ENCODE measurements around the gene B3GAT1.
A peak's percentile ranks its signal among the peaks of the same experiment; 100 is the strongest.

The B3GAT1 gene

DNA sequence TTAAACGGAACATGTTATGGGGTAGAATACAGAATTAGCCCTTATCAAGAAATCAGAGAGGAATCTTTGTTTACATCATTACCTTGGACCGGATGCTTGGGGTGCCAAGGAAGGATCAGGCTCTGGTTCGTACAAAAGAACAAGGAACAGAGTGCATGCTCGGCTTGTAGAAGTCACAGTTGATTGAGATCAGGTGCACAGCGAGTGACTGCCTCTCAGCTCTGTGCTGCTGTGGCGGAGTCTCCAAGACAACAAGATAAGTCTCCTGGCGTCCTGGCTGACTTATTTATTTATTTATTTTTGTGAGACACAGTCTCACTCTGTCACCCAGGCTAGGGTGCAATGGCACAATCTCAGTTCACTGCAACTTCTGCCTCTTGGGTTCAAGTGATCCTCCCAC is 48.5 kb downstream of the B3GAT1 start:
- H2AFZ ChIP-seq (ENCODE audit: low read depth, low read length), result no peak overlapping the region
- H4K20me1 ChIP-seq (ENCODE audit: insufficient read depth, low read length), result peaks cover 3% of the 10 kb centered on the region; the same call in 1 of the 2 replicates
- TF ChIP-seq, protein P1, sequence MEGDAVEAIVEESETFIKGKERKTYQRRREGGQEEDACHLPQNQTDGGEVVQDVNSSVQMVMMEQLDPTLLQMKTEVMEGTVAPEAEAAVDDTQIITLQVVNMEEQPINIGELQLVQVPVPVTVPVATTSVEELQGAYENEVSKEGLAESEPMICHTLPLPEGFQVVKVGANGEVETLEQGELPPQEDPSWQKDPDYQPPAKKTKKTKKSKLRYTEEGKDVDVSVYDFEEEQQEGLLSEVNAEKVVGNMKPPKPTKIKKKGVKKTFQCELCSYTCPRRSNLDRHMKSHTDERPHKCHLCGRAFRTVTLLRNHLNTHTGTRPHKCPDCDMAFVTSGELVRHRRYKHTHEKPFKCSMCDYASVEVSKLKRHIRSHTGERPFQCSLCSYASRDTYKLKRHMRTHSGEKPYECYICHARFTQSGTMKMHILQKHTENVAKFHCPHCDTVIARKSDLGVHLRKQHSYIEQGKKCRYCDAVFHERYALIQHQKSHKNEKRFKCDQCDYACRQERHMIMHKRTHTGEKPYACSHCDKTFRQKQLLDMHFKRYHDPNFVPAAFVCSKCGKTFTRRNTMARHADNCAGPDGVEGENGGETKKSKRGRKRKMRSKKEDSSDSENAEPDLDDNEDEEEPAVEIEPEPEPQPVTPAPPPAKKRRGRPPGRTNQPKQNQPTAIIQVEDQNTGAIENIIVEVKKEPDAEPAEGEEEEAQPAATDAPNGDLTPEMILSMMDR (IDR thresholded peaks at IDR 0.05; ENCODE audit: borderline replicate concordance, extremely low read depth, low read length, poor library complexity, severe bottlenecking), result no peak
- no peak for TF ChIP-seq EZH2 (IDR thresholded peaks at IDR 0.05; ENCODE audit: borderline replicate concordance, low read depth, low read length, severe bottlenecking)
- H3K27me3 ChIP-seq (ENCODE audit: insufficient read depth, low read length, poor library complexity), result no peaks in the 10 kb centered on the region
- no peak overlapping the region for H3K4me2 ChIP-seq (ENCODE audit: insufficient read depth, low read length)
- ATAC-seq (ENCODE audit: insufficient read depth, low read depth) (no peak), DNase-seq (peak; percentile 15)
- H3K79me2 ChIP-seq (ENCODE audit: insufficient read depth, low read length), result no peaks in the 10 kb centered on the region
- no peak overlapping the region for H3K9ac ChIP-seq (ENCODE audit: low read depth, low read length)
- no peak overlapping the region for H3K27ac ChIP-seq (ENCODE audit: low read length)
- 0 out of 2 replicates have a peak, but pooled peaks cover 1% of the 10 kb centered on the region for H3K36me3 ChIP-seq (ENCODE audit: insufficient read depth, low read length)
- H3K4me3 ChIP-seq (ENCODE audit: low read depth in 1 of 2, low read length in 2 of 2), result no peak overlapping the region
- no peaks in the 10 kb centered on the region for H3K9me3 ChIP-seq (ENCODE audit: insufficient read depth, low read length, severe bottlenecking)
- H3K4me1 ChIP-seq (ENCODE audit: insufficient read depth, low read length), result peaks cover 27% of the 10 kb centered on the region

DNA sequence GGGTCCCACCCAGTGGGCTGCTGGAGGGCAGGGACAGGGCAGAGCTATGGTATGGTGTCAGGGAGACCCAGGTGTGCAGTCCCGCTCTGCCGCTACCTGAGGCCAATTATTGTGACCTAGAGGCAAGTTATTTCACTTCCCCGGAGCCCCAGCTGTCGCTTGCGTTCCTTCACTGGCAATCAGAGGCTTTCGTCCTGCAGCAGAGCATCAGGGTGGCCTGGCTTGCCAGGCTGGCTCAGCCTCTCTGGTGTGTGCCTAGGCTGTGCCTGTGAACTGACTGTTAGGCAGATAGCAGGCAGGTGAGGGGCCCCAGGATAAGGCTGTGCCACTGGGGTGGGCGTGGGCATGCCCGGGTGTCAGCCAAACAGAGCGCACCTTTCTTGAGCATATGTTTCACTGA is 48.9 kb downstream of the B3GAT1 start:
- Histone ChIP-seq H3K27ac (ENCODE audit: low read length) (no peak overlapping the region), H3K9me3 (ENCODE audit: insufficient read depth, low read length, severe bottlenecking) (no peaks in the 10 kb centered on the region), H3K27me3 (ENCODE audit: insufficient read depth, low read length, poor library complexity) (no peaks in the 10 kb centered on the region), H2AFZ (ENCODE audit: low read depth, low read length) (no peak overlapping the region), H3K79me2 (ENCODE audit: insufficient read depth, low read length) (no peaks in the 10 kb centered on the region), H3K4me2 (ENCODE audit: insufficient read depth, low read length) (no peak overlapping the region), H4K20me1 (ENCODE audit: insufficient read depth, low read length) (peaks cover 3% of the 10 kb centered on the region; the same call in 1 of the 2 replicates), H3K36me3 (ENCODE audit: insufficient read depth, low read length) (no peaks in the 10 kb centered on the region), H3K4me1 (ENCODE audit: insufficient read depth, low read length) (peaks cover 27% of the 10 kb centered on the region), H3K4me3 (ENCODE audit: low read depth in 1 of 2, low read length in 2 of 2) (no peak overlapping the region), H3K9ac (ENCODE audit: low read depth, low read length) (no peak overlapping the region)
- TF ChIP-seq EZH2 (IDR thresholded peaks at IDR 0.05; ENCODE audit: borderline replicate concordance, low read depth, low read length, severe bottlenecking), result no peak
- TF ChIP-seq, protein P1 (IDR thresholded peaks at IDR 0.05; ENCODE audit: borderline replicate concordance, extremely low read depth, low read length, poor library complexity, severe bottlenecking), result no peak
- no peak for DNase-seq
- ATAC-seq (ENCODE audit: insufficient read depth, low read depth), result no peak

DNA sequence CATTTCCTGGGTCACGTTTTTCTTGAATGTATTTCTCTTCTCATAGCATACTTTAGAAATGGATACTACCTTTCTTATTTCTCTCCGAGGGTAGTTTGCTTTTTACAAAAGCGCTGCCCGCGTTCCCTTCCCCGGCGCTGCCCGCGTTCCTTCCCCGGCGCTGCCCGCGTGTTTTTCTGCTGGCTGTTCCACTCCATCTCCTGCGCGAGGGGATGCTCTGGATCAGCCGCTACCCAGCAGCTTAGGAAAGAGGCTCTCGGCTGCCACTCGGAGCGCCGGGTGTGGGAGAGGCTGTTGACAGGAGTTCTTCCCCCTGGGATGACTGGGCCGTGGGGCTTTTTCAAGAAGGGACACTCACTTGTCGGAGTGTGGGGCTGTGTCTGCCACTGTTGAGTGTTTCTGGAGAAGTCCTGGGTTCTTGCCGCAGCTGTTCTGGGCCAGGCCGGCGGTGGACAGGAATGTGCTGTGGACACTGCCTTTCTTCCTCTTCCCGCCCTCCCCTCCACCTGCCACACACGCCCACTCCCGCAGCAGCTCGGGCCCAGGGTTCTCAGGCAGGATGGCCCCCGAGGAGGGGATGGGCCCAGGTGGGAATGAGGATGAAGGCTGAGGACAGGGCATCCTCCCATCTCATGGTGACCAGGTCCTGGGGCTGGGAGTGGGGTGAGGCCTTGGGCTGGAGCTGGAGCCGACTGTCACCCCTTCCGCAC is 49.7 kb downstream of the B3GAT1 start:
- no peaks in the 10 kb centered on the region for H3K27me3 ChIP-seq (ENCODE audit: insufficient read depth, low read length, poor library complexity)
- no peak overlapping the region for H2AFZ ChIP-seq (ENCODE audit: low read depth, low read length)
- no peaks in the 10 kb centered on the region for H3K79me2 ChIP-seq (ENCODE audit: insufficient read depth, low read length)
- H3K27ac ChIP-seq (ENCODE audit: low read length), result no peak overlapping the region
- DNase-seq (no peak), ATAC-seq (ENCODE audit: insufficient read depth, low read depth) (no peak)
- peaks cover 27% of the 10 kb centered on the region for H3K4me1 ChIP-seq (ENCODE audit: insufficient read depth, low read length)
- H3K9me3 ChIP-seq (ENCODE audit: insufficient read depth, low read length, severe bottlenecking), result no peaks in the 10 kb centered on the region
- H3K4me2 ChIP-seq (ENCODE audit: insufficient read depth, low read length), result no peak overlapping the region
- no peak for TF ChIP-seq EZH2 (IDR thresholded peaks at IDR 0.05; ENCODE audit: borderline replicate concordance, low read depth, low read length, severe bottlenecking)
- TF ChIP-seq, protein P1 (IDR thresholded peaks at IDR 0.05; ENCODE audit: borderline replicate concordance, extremely low read depth, low read length, poor library complexity, severe bottlenecking), result no peak
- no peaks in the 10 kb centered on the region for H3K36me3 ChIP-seq (ENCODE audit: insufficient read depth, low read length)
- no peak overlapping the region for H3K9ac ChIP-seq (ENCODE audit: low read depth, low read length)
- H3K4me3 ChIP-seq (ENCODE audit: low read depth in 1 of 2, low read length in 2 of 2), result no peak overlapping the region
- H4K20me1 ChIP-seq (ENCODE audit: insufficient read depth, low read length), result peaks cover 3% of the 10 kb centered on the region; the same call in 1 of the 2 replicates

Measured in DND-41 (cell line).